Activated B cell treated with CpG ODN at 0.5 μM for 24 hours (primary cell): ENCODE results near the gene LCN1. TPM values are rescaled to one million over a fixed set of nuclear protein-coding genes. Genes with fewer than 3 reads are reported as not detected.

Experiments used
- ATAC-seq: fragments of 200-7000 bp; cut with Tn5 transposase; one replicate; pipeline ENCODE4 v1.10.0; 2021; ENCODE audit warnings: low read depth, mild to moderate bottlenecking, moderate library complexity
- CTCF ChIA-PET: fragments of 350-600 bp; sonication (Branson Sonifier 250); formaldehyde crosslinking; loops from one replicate; lab custom pipeline; 2021; ENCODE audit warnings: antibody characterized with exemption; lab: Charles Lee
- POLR2A ChIA-PET: fragments of 350-600 bp; sonication (Branson Sonifier 250); formaldehyde crosslinking; loops from one replicate; lab custom pipeline; 2021; ENCODE audit warnings: antibody characterized with exemption; lab: Charles Lee
- DNase-seq: peaks from one replicate; pipeline ENCODE4 v3.0.0; 2022
- H3K27ac Mint-ChIP-seq: one replicate; pipeline ENCODE4 v1.8.0; 2020; ENCODE audit warnings: mixed read lengths
- H3K27me3 Mint-ChIP-seq: one replicate; pipeline ENCODE4 v1.8.0; 2021; ENCODE audit warnings: mixed read lengths
- H3K36me3 Mint-ChIP-seq: one replicate; pipeline ENCODE4 v1.8.0; 2021; ENCODE audit warnings: low read depth, mixed read lengths
- H3K4me1 Mint-ChIP-seq: one replicate; pipeline ENCODE4 v1.8.0; 2021; ENCODE audit warnings: mixed read lengths
- H3K4me3 Mint-ChIP-seq: one replicate; pipeline ENCODE4 v1.8.0; 2020; ENCODE audit warnings: mild to moderate bottlenecking, mixed read lengths
- H3K9me3 Mint-ChIP-seq: one replicate; pipeline ENCODE4 v1.8.0; 2020; ENCODE audit warnings: mixed read lengths
- intact Hi-C: fragments of 100-400 bp; cut with micrococcal nuclease; formaldehyde crosslinking; loops from one replicate; pipeline ENCODE4 v1.15.1; 2024
- total RNA-seq: library from RNA; stranded (reverse); gene quantifications from 2 replicates; pipeline ENCODE4 v1.2.3, GENCODE V29; 2022
- TF ChIP-seq, protein P1 (sequence below): fragments of 200-600 bp; IDR thresholded peaks from one replicate; pipeline ENCODE4 v1.8.0; 2022; ENCODE audit warnings: antibody characterized with exemption, mild to moderate bottlenecking

Gene LCN1
- total RNA-seq, 1 donor from 2014 or later, result not detected

DNA sequence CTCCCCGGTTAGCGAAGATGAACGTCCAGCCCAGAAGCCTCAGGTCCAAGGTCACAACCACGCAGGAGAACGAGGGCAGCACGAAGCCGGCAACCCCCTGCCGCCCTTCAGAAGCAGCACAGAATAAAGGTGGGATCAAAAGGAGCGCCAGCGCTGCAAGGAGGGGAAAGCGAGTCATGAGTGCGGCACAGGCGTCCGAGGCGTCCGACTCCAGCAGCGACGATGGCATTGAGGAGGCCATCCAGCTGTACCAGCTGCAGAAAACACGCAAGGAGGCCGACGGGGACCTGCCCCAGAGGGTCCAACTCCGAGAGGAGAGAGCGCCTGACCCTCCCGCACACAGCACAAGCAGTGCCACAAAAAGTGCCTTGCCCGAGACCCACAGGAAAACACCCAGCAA lies 35.9 kb upstream of the LCN1 start:
- DNase-seq (no peak), ATAC-seq (no peak)
- ChIA-PET CTCF (interaction anchor here (1.2 kb wide), 1 partner anchor 19 kb away, joined by 6 read pairs; no protein-coding TSS in a partner anchor), POLR2A (no interaction called here)
- Mint-ChIP-seq H3K9me3 (no peaks in the 10 kb centered on the region), H3K4me1 (peaks cover 6% of the 10 kb centered on the region), H3K27me3 (peaks cover 2% of the 10 kb centered on the region), H3K4me3 (no peak overlapping the region), H3K27ac (no peak overlapping the region), H3K36me3 (peaks cover 6% of the 10 kb centered on the region)
- TF ChIP-seq, protein P1, sequence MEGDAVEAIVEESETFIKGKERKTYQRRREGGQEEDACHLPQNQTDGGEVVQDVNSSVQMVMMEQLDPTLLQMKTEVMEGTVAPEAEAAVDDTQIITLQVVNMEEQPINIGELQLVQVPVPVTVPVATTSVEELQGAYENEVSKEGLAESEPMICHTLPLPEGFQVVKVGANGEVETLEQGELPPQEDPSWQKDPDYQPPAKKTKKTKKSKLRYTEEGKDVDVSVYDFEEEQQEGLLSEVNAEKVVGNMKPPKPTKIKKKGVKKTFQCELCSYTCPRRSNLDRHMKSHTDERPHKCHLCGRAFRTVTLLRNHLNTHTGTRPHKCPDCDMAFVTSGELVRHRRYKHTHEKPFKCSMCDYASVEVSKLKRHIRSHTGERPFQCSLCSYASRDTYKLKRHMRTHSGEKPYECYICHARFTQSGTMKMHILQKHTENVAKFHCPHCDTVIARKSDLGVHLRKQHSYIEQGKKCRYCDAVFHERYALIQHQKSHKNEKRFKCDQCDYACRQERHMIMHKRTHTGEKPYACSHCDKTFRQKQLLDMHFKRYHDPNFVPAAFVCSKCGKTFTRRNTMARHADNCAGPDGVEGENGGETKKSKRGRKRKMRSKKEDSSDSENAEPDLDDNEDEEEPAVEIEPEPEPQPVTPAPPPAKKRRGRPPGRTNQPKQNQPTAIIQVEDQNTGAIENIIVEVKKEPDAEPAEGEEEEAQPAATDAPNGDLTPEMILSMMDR, result no peak
- intact Hi-C loops, result no loop called here

DNA sequence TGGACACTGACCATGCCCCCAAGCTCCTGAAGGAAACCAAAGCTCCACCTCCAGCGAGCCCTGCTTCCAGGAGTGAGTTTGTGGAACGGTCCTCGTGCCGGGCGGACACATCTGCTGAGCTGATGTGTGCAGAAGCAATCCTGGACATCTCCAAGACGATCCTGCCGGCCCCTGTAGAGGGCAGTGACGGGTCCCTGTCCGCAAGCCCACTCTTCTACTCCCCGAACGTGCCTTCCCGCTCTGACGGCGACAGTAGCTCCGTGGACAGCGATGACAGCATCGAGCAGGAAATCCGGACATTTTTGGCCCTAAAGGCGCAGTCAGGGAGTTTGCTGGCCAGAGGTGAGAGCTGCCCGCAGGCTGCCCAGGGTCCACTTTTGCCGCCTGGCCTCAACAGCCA lies 35.4 kb upstream of the LCN1 start:
- intact Hi-C loops, result no loop called here
- TF ChIP-seq, protein P1, result no peak
- CTCF ChIA-PET, result interaction anchor here (1.2 kb wide), 1 partner anchor 19 kb away, joined by 6 read pairs; no protein-coding TSS in a partner anchor
- peaks cover 4% of the 10 kb centered on the region for H3K4me1 Mint-ChIP-seq
- POLR2A ChIA-PET, result no interaction called here
- H3K27ac Mint-ChIP-seq, result no peak overlapping the region
- no peaks in the 10 kb centered on the region for H3K9me3 Mint-ChIP-seq
- DNase-seq (no peak), ATAC-seq (no peak)
- peaks cover 2% of the 10 kb centered on the region for H3K27me3 Mint-ChIP-seq
- peaks cover 6% of the 10 kb centered on the region for H3K36me3 Mint-ChIP-seq
- H3K4me3 Mint-ChIP-seq, result no peak overlapping the region

DNA sequence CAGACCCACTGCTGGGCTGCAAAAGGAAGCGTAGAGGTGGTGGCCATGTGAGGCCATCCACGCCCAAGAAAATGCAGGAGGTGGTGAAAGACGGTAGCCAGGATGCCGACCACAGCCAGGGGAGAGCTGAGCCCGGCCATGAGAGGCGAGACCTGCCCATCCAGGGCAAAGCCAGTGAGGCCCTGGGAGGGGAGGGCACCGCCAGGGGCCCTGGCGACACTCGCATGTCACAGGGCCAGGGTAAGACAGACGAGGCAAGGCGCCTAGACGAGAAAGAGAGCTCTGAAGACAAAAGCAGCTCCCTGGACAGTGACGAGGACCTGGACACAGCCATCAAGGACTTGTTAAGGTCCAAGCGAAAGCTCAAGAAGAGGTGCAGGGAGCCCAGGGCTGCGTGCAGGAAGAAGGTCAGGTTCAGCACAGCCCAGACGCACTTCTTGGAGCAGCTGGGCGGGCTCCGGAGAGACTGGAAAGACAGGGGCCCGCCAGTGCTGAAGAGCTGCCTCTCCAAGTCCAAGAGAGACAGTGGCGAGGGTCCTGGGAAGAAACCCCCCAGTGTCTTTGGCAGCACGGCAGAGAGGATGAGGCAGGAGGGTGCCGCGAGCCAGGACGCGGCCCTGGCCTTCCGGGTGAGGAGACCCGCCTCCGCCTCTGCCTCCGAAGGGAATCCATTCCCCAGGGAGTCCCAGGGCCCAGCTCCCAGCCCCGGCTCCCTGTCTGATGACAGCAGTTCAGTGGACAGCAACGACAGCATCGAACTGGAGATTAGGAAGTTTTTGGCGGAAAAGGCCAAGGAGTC lies 34.8 kb upstream of the LCN1 start:
- intact Hi-C loops, result no loop called here
- Mint-ChIP-seq H3K4me3 (no peak overlapping the region), H3K4me1 (peaks cover 2% of the 10 kb centered on the region), H3K36me3 (peaks cover 6% of the 10 kb centered on the region), H3K9me3 (no peaks in the 10 kb centered on the region), H3K27me3 (peaks cover 2% of the 10 kb centered on the region), H3K27ac (no peak overlapping the region)
- CTCF ChIA-PET, result interaction anchor here (1.2 kb wide), 1 partner anchor 18 kb away, joined by 6 read pairs; no protein-coding TSS in a partner anchor
- no peak for ATAC-seq
- TF ChIP-seq, protein P1, result no peak
- DNase-seq, result no peak
- POLR2A ChIA-PET, result no interaction called here

DNA sequence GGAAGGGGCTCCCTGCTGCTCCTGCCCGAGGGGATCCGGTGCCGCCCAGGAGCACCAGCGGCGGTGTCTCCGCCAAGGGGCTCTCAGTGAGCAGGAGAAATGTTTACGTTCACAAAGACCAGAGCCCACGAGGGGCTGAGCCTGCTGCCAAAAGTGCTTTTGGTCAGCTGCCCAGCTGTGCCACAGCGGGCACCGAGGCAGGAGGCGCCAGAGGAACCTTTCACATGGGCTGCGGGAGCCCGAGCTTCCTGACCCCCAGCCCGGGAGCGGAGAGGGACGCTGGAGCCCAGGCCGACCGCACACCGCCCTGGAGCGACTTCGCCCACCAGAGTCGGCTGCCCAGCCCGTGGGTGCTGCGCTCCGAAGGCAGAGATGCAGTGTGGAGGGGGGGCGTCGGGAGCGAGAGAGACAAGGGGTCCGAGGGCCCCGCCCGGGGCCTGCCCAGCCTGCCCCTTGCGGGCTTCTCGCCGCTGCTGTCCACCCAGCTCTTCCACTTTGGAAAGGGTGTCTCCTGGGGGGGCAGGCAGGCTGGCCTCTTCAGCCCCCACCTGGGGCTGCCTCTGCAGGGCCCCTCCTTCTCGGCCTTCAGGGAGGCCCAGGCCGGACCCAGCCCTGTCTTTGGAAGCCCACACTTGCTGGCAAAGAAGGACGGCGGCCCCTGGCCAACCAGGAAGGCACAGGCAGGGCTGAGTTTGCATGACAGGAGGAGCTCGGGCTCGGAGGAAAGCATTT lies 33.8 kb upstream of the LCN1 start:
- Mint-ChIP-seq H3K36me3 (peaks cover 6% of the 10 kb centered on the region), H3K27me3 (peaks cover 2% of the 10 kb centered on the region), H3K4me3 (no peak overlapping the region), H3K4me1 (no peaks in the 10 kb centered on the region), H3K9me3 (no peaks in the 10 kb centered on the region), H3K27ac (no peak overlapping the region)
- ChIA-PET POLR2A (no interaction called here), CTCF (no interaction called here)
- DNase-seq, result no peak
- ATAC-seq, result no peak
- intact Hi-C loops, result no loop called here
- TF ChIP-seq, protein P1, result no peak

DNA sequence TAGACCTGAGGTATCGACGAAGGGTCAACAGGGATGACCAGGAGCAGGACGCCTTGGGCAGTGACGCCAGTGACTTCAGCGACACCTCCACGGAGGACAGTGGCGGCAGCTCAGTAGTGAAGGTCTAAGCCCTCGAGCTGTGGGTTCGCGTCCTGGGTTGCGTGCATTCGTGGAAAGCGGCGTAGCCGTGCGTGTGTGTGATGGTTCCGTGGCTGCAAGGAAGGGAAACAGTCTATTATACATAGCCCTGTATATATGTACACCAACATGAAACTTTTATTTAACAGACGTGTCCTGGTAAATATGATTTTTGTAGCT lies 33.3 kb upstream of the LCN1 start:
- ChIA-PET CTCF (no interaction called here), POLR2A (no interaction called here)
- intact Hi-C loops, result no loop called here
- no peaks in the 10 kb centered on the region for H3K9me3 Mint-ChIP-seq
- peaks cover 2% of the 10 kb centered on the region for H3K27me3 Mint-ChIP-seq
- H3K36me3 Mint-ChIP-seq, result peaks cover 6% of the 10 kb centered on the region
- DNase-seq (no peak), ATAC-seq (no peak)
- TF ChIP-seq, protein P1, result no peak
- H3K27ac Mint-ChIP-seq, result no peak overlapping the region
- no peaks in the 10 kb centered on the region for H3K4me1 Mint-ChIP-seq
- no peak overlapping the region for H3K4me3 Mint-ChIP-seq
